Astrocyte of the hippocampus (primary cell): ENCODE data around the gene KCNQ5.
"Not testable (repeated sequence)": the region's sequence is repeated elsewhere in the genome, so short reads cannot be mapped to it uniquely, and the experiment has no call there.

Experiments
- DNase-seq: peaks from one replicate; pipeline ENCODE4 v3.0.0; 2011; ENCODE audit warnings: low read depth, low spot score

KCNQ5 gene

GRCh38 chr6:72621291-72622093, at the start of gene KCNQ5:
TSS of gene KCNQ5 (plus strand) at chr6:72622064.
- DNase-seq, result peak; percentile 59

DNA sequence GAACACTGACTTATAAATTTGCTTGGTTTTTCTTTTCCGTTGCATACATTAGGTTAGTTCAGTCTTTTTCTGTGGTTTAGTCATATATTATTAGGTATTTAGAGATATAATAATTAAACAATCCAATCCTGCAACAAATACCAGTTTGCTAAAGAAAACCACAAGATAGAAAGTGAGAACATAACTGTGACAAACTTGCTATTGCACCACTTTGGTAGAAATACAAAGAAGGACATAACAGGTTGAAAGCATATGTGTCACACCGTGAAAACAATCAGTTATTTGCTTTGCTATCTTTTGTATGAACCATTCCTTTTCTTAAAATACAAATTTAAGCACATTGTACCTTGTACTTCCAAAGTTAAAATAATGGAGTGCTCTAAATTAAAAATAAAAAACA, 42.0 kb upstream of the KCNQ5 start:
- no peak for DNase-seq

GRCh38 chr6:72580281-72580940, 41.5 kb upstream of the KCNQ5 start:
- DNase-seq, result peak; percentile 80

GRCh38 chr6:72580950-72581349, 40.9 kb upstream of the KCNQ5 start:
- not testable (repeated sequence) for DNase-seq

GRCh38 chr6:72588155-72588554, 33.7 kb upstream of the KCNQ5 start:
- no peak for DNase-seq

- DNase-seq, result peak; percentile 56
Observed at GRCh38 chr6:72589096-72589495, 32.8 kb upstream of the KCNQ5 start.

DNA sequence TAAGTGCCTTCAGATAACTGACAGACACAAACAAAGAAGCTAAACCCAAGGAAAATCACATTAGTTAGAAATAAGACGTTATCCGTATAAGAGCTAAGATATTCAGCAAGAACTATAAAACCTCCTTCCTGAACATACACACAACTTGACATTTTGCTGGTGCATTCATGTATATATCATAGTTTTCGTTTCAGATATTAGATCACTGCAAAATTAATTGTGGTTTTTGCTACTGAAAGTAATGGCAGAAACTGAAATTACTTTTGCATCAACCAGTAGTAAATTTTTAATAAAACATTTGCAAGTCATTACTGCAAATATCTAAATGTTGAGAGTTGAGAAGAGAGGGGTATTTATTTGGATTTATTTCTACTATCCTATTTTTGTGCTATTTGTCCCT, 26.1 kb upstream of the KCNQ5 start:
- no peak for DNase-seq

GRCh38 chr6:72616406-72617015, 5.4 kb upstream of the KCNQ5 start:
- DNase-seq, result peak; percentile 61

DNA sequence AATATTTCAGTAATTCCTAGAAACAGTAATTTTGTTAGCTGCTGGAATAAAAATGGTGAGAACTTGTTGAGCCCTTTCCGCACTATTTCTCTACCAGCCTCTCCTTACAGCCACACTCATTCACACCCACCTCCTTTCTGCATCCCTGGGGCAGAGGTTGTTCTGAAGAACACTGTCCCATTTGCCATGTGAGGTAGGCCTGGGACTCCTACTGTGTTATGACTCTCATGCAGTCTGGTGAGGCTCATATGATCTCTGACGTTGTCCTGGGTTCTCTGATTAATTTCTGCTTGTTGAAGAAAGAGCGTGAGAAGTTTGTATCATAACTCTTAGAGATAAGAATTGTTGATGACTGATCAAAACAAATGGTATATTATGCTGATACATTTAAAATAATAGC, 4.1 kb upstream of the KCNQ5 start:
- no peak for DNase-seq

- peak; percentile 66 for DNase-seq
Observed at GRCh38 chr6:72619883-72620696, 1.8 kb upstream of the KCNQ5 start.

DNA sequence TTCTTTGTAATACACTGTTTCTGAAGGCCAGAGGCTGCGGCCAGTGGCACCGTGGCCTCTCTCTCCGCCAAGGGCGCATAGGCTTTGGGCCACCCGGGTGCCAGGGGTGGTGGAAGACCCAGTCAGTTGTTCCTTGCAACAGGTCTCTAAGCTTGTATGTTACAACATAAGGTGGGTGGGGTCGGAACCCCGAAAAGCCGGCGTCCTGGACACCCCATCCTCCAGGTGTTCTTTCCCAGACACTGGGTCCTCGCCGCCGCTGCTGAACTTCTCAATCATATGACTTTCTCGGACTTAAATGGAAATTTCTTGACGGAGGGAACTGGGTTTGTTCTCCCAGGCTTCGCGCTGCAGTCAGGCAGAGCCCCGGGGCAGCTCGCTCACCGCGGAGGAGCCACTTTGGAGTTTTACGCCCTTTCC, 983 bp upstream of the KCNQ5 start:
- no peak for DNase-seq

DNA sequence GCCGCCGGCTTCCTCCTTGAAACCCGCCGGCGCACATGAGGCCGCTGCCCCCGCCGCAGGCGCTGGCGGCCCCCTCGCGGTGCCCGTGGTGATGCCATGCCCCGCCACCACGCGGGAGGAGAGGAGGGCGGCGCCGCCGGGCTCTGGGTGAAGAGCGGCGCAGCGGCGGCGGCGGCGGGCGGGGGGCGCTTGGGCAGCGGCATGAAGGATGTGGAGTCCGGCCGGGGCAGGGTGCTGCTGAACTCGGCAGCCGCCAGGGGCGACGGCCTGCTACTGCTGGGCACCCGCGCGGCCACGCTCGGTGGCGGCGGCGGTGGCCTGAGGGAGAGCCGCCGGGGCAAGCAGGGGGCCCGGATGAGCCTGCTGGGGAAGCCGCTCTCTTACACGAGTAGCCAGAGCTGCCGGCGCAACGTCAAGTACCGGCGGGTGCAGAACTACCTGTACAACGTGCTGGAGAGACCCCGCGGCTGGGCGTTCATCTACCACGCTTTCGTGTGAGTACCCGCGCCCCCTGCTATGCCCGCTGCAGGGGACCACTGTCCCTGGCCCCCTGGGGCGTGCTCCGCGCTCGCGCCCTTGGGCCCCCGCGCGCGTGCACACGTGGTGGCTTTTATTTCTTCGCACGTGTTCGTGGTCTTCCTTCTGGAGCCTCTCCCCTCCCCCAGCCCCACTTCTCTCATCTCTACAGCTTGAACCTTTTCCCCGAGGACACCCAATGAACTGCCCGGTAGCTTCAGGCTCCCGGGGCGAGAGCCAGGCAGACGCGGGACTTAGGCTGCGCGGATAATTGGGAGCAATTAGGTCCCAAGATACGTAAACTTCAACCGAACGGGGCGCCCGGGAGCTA, 453 bp downstream of the KCNQ5 start:
- DNase-seq, result peak; percentile 89

- DNase-seq, result no peak
Observed at GRCh38 chr6:72623808-72624207, 1.9 kb downstream of the KCNQ5 start.

GRCh38 chr6:72624557-72625160, 2.8 kb downstream of the KCNQ5 start:
- DNase-seq, result peak; percentile 35

- no peak for DNase-seq
Observed at GRCh38 chr6:72626126-72626525, 4.3 kb downstream of the KCNQ5 start.

GRCh38 chr6:72627539-72627938, 5.7 kb downstream of the KCNQ5 start:
- no peak for DNase-seq

DNA sequence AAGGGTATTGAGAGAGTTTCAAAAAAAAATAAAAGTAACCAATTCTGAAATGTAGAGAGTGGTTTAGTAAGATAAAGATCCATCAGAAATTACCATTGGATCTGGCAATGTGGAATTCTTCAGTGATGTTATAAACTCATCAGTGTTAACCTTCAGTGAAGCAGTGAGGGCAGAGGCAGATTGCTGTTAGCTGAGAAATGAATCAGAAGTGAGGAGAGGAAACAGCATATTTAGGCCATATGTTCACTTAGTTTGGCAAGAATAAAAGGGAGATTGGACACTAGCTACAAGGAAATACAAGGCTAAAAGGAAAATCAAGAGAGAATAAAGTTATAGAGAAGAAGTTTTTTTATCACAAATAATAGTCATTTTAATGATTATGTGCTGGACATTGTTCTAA, 9.6 kb downstream of the KCNQ5 start:
- DNase-seq, result no peak

DNA sequence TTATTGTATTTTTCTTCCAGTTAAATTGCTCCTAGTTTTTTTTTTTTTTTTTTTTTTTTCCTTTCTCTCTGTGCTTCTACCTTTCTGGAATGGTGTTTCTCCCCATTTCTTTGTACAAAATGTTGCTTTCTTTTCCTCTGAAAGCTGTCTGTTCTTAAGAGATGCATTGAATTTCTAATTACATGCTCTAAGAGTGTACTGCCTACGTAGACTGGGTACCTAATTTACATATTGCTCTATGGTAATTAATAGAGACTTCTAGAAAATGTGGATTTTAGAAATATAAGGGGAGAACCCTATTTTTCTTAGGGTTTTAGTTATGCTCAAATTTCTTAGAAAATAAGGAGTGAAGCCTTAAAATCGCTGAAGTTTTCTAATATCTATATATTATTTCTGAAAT, 13.8 kb downstream of the KCNQ5 start:
- DNase-seq, result no peak

DNA sequence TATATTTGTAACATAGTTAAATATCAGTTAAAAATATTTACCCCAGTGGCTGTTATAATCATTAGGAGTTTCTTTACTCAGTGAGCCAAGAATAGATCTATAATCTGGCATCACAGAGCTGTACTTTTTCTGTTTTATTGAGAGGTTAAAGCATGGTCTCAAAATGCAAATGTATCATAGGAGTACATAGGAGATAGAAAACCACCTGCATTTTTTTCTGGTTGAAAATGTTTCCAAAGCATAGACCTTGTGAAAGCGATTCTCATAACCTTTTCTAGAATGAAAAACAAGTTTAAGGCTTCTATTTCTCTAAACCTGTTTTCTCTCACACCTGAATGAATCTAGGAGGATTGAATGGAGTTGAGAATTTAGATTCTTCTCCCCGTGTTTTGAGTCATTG, 14.4 kb downstream of the KCNQ5 start:
- DNase-seq, result no peak

GRCh38 chr6:72636786-72637185, 14.9 kb downstream of the KCNQ5 start:
- no peak for DNase-seq
